Natural killer cell (primary cell): ENCODE results near the gene SFR1. TPM values are rescaled to one million over a fixed set of nuclear protein-coding genes. Genes with fewer than 3 reads are reported as not detected.

Experiments used
- ATAC-seq, 3 donors: fragments of 150-1000 bp in 2 of 3; fragments of 200-7000 bp in 1 of 3; cut with Tn5 transposase; 1 replicate in 1 of 3; 2 replicates in 2 of 3; pipeline ENCODE4 v1.10.0; 2021; ENCODE audit warnings: mild to moderate bottlenecking in 2 of 3, moderate library complexity in 2 of 3
- DNase-seq, 2 donors: peaks; one replicate each; pipeline versions ENCODE4 v3.0.0 to v3.0.0-alpha.2; 2013 to 2021; ENCODE audit warnings: mixed read lengths in 1 of 2
- H3K27ac ChIP-seq: one replicate; pipeline ENCODE4 v1.5.1; 2013; ENCODE audit warnings: mild to moderate bottlenecking, low read length
- H3K27me3 ChIP-seq: one replicate; pipeline ENCODE4 v1.6.1; 2013; ENCODE audit warnings: low read length; ENCODE audit not compliant: control insufficient read depth, insufficient read depth
- H3K36me3 ChIP-seq: one replicate; pipeline ENCODE4 v1.6.1; 2013; ENCODE audit warnings: low read length; ENCODE audit not compliant: control insufficient read depth, insufficient read depth
- H3K4me1 ChIP-seq: one replicate; pipeline ENCODE4 v1.6.1; 2013; ENCODE audit warnings: low read length; ENCODE audit not compliant: control insufficient read depth, insufficient read depth
- H3K4me3 ChIP-seq: one replicate; pipeline ENCODE4 v1.5.1; 2013; ENCODE audit warnings: low read length
- H3K9me3 ChIP-seq: one replicate; pipeline ENCODE4 v1.6.1; 2013; ENCODE audit warnings: low read length; ENCODE audit not compliant: control insufficient read depth, insufficient read depth
- H3K27ac Mint-ChIP-seq, 2 donors: one replicate each; pipeline ENCODE4 v1.8.0; 2022; ENCODE audit warnings: mild to moderate bottlenecking in 2 of 2, mixed read lengths in 2 of 2, moderate library complexity in 1 of 2
- H3K27me3 Mint-ChIP-seq, 2 donors: one replicate each; pipeline ENCODE4 v1.8.0; 2022; ENCODE audit warnings: low read depth in 2 of 2, mixed read lengths in 2 of 2
- H3K36me3 Mint-ChIP-seq: one replicate; pipeline ENCODE4 v1.8.0; 2022; ENCODE audit warnings: mixed read lengths
- H3K4me1 Mint-ChIP-seq, 2 donors: one replicate each; pipeline ENCODE4 v1.8.0; 2022; ENCODE audit warnings: mixed read lengths in 2 of 2
- H3K4me3 Mint-ChIP-seq: one replicate; pipeline ENCODE4 v1.8.0; 2022; ENCODE audit warnings: mild to moderate bottlenecking, moderate library complexity, mixed read lengths
- H3K9me3 Mint-ChIP-seq, 2 donors: one replicate each; pipeline ENCODE4 v1.8.0; 2022; ENCODE audit warnings: mixed read lengths in 2 of 2
- CTCF ChIP-seq: fragments of 200-600 bp; IDR thresholded peaks from one replicate; pipeline ENCODE4 v1.8.0; 2022; ENCODE audit warnings: antibody characterized with exemption
- WGBS: methylation state at CpG from one replicate; pipeline ENCODE4 v1.1.7; 2013; ENCODE audit warnings: missing lambda C conversion rate; ENCODE audit not compliant: insufficient coverage; 5-methylcytosine and 5-hydroxymethylcytosine counted together
- intact Hi-C: fragments of 100-400 bp; cut with micrococcal nuclease; formaldehyde crosslinking; loops from one replicate; pipeline ENCODE4 v1.14.2; 2022
- total RNA-seq, 4 donors: library from RNA; stranded (reverse); fragments of 120-200 nt in 1 of 4; gene quantifications; one replicate each; pipeline versions ENCODE4 v1.2.3 to v1.2.4, GENCODE V29; 2013 to 2022

The SFR1 gene
- total RNA-seq, 3 donors from 2014 or later (not counting 1 experiment from before 2014, with no cell fraction given), result 9.1 to 19.1 (median 18.3) TPM

GRCh38 chr10:104092749-104093148 lies 29.2 kb upstream of the SFR1 start:
- intact Hi-C loops, result no loop called here
- TF ChIP-seq CTCF, result no peak
- no peak for ATAC-seq

GRCh38 chr10:104096692-104097091 lies 25.3 kb upstream of the SFR1 start:
- TF ChIP-seq CTCF, result no peak
- Mint-ChIP-seq H3K27ac (no peak overlapping the region), H3K36me3 (no peaks in the 10 kb centered on the region), H3K27me3 (peaks cover 5 to 25% of the 10 kb centered on the region in 2 donors), H3K4me1 (no peaks in the 10 kb centered on the region), H3K9me3 (no peaks in the 10 kb centered on the region), H3K4me3 (no peak overlapping the region)
- DNase-seq, result no peak
- H3K27ac ChIP-seq, result no peak overlapping the region
- ATAC-seq, result no peak
- H3K36me3 ChIP-seq, result no peaks in the 10 kb centered on the region
- no peaks in the 10 kb centered on the region for H3K4me1 ChIP-seq
- no peak overlapping the region for H3K4me3 ChIP-seq
- WGBS, result 98% methylated on average over 2 of the region's 2 CpGs
- peaks cover 11% of the 10 kb centered on the region for H3K27me3 ChIP-seq
- intact Hi-C loops, result no loop called here
- peaks cover 2% of the 10 kb centered on the region for H3K9me3 ChIP-seq

More at GRCh38 chr10:104092749-104093148, 29.2 kb upstream of the SFR1 start:
- Mint-ChIP-seq H3K4me1 (no peaks in the 10 kb centered on the region), H3K4me3 (no peak overlapping the region), H3K27ac (no peak overlapping the region), H3K36me3 (no peaks in the 10 kb centered on the region), H3K9me3 (no peaks in the 10 kb centered on the region), H3K27me3 (peaks cover 9 to 13% of the 10 kb centered on the region in 2 donors)
- H3K4me1 ChIP-seq, result no peaks in the 10 kb centered on the region
- no peak overlapping the region for H3K4me3 ChIP-seq
- peaks cover 2% of the 10 kb centered on the region for H3K9me3 ChIP-seq
- H3K27ac ChIP-seq, result no peak overlapping the region
- DNase-seq, result no peak
- peaks cover 8% of the 10 kb centered on the region for H3K27me3 ChIP-seq
- H3K36me3 ChIP-seq, result no peaks in the 10 kb centered on the region

GRCh38 chr10:104098358-104098925 lies 23.5 kb upstream of the SFR1 start:
- peaks cover 11% of the 10 kb centered on the region for H3K27me3 ChIP-seq
- Mint-ChIP-seq H3K4me1 (no peaks in the 10 kb centered on the region), H3K9me3 (no peaks in the 10 kb centered on the region), H3K4me3 (no peak overlapping the region), H3K36me3 (no peaks in the 10 kb centered on the region), H3K27ac (no peak overlapping the region), H3K27me3 (peaks cover 13 to 30% of the 10 kb centered on the region in 2 donors)
- no peaks in the 10 kb centered on the region for H3K36me3 ChIP-seq
- no peak for ATAC-seq
- DNase-seq, result no peak
- H3K27ac ChIP-seq, result no peak overlapping the region
- TF ChIP-seq CTCF, result no peak
- no peak overlapping the region for H3K4me3 ChIP-seq
- WGBS, result 100% methylated on average over 2 of the region's 4 CpGs
- H3K9me3 ChIP-seq, result peaks cover 2% of the 10 kb centered on the region
- intact Hi-C loops, result no loop called here
- H3K4me1 ChIP-seq, result no peaks in the 10 kb centered on the region

GRCh38 chr10:104099269-104099668 lies 22.7 kb upstream of the SFR1 start:
- H3K36me3 Mint-ChIP-seq, result no peaks in the 10 kb centered on the region
- H3K4me1 ChIP-seq, result no peaks in the 10 kb centered on the region
- H3K4me1 Mint-ChIP-seq, result no peaks in the 10 kb centered on the region
- H3K27ac Mint-ChIP-seq, result no peak overlapping the region
- H3K27me3 Mint-ChIP-seq, result peaks cover 14 to 30% of the 10 kb centered on the region in 2 donors
- no CpG with 5 or more reads among the region's 3 CpGs for WGBS
- H3K9me3 ChIP-seq, result peaks cover 2% of the 10 kb centered on the region
- no peaks in the 10 kb centered on the region for H3K9me3 Mint-ChIP-seq
- H3K4me3 ChIP-seq, result no peak overlapping the region
- H3K4me3 Mint-ChIP-seq, result no peak overlapping the region
- no peak overlapping the region for H3K27ac ChIP-seq
- ATAC-seq (no peak), DNase-seq (no peak)
- no peak for TF ChIP-seq CTCF
- H3K27me3 ChIP-seq, result peaks cover 11% of the 10 kb centered on the region
- no peaks in the 10 kb centered on the region for H3K36me3 ChIP-seq
- intact Hi-C loops, result no loop called here
